ENCODE measurements around the gene OLFML2B.

- TF ChIP-seq, protein P1, sequence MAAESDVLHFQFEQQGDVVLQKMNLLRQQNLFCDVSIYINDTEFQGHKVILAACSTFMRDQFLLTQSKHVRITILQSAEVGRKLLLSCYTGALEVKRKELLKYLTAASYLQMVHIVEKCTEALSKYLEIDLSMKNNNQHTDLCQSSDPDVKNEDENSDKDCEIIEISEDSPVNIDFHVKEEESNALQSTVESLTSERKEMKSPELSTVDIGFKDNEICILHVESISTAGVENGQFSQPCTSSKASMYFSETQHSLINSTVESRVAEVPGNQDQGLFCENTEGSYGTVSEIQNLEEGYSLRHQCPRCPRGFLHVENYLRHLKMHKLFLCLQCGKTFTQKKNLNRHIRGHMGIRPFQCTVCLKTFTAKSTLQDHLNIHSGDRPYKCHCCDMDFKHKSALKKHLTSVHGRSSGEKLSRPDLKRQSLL (tag by site-specific recombination; IDR thresholded peaks at IDR 0.05): no peak
- TF ChIP-seq ZNF174 (tag by site-specific recombination; IDR thresholded peaks at IDR 0.05) (no peak), CTCF (tag by site-specific recombination; IDR thresholded peaks at IDR 0.05) (no peak), ZNF549 (tag by site-specific recombination; IDR thresholded peaks at IDR 0.05) (no peak), ZNF561 (tag by site-specific recombination; IDR thresholded peaks at IDR 0.05; ENCODE audit: borderline replicate concordance) (no peak), ZBTB10 (tag by site-specific recombination; IDR thresholded peaks at IDR 0.05) (no peak), ZNF501 (tag by site-specific recombination; IDR thresholded peaks at IDR 0.05) (no peak), PRDM4 (tag by site-specific recombination; IDR thresholded peaks at IDR 0.05) (no peak), ZNF670 (tag by site-specific recombination; IDR thresholded peaks at IDR 0.05; ENCODE audit: low read depth) (no peak), ZNF658 (tag by site-specific recombination; IDR thresholded peaks at IDR 0.05) (no peak)
Observed at GRCh38 chr1:162003830-162004215, 19.8 kb downstream of the OLFML2B start.

All from HEK293 (cell line).